GM18511 (cell line): ENCODE data around the gene PAGE2.
"Not testable (repeated sequence)": the region's sequence is repeated elsewhere in the genome, so short reads cannot be mapped to it uniquely, and the experiment has no call there.

Experiments used
- ATAC-seq: cut with Tn5 transposase; IDR thresholded peaks from one replicate; pipeline ENCODE4 v1.9.1; 2021; ENCODE audit warnings: mild to moderate bottlenecking, moderate library complexity; ENCODE audit not compliant: unreplicated experiment

PAGE2 gene

GRCh38 chrX:55088795-55089489 is at the start of gene PAGE2:
Gene PAGE2, plus strand, starts transcription at chrX:55089018. Its CDS starts 1,003 bp downstream, at chrX:55090021.
- no peak for ATAC-seq

DNA sequence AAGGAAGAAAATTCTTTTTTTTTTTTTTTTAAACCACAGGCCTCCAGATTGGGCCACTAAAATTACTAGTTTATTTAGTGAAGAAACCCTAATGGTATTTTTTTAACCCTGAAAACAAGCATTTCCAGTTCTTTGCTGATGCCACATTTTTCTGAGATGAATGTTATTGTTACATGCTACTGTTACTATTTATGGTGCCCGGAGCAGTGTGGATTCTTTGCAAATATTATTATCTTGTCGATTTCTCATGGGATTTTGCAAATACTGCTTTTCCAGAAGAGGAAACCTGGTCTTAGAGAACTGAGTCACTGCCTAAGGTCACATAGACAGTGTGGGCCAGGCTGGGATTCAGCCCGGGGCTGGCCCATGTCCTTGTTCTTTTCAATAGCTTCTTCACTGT is 49.3 kb upstream of the PAGE2 start:
- ATAC-seq: no peak

DNA sequence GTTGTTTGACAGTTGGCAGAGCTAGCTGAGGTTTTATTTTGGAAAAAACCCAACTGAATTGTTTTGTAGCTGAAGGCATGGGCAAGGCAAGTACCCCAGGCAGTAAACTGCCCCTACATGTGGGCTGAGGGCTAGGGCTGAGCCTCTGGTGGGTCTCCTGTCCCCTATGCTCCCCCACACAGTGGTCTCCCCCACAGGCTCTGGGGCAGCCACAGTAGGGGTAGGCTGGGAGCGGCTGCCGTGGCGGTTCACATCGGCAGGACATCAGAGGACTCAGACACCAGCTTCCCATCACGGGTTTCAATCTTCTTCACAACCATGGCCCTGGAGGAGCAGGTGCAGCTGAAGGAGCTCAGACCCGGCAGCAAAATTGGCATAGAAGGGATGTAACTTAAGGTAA is 47.3 kb upstream of the PAGE2 start:
- no peak for ATAC-seq

DNA sequence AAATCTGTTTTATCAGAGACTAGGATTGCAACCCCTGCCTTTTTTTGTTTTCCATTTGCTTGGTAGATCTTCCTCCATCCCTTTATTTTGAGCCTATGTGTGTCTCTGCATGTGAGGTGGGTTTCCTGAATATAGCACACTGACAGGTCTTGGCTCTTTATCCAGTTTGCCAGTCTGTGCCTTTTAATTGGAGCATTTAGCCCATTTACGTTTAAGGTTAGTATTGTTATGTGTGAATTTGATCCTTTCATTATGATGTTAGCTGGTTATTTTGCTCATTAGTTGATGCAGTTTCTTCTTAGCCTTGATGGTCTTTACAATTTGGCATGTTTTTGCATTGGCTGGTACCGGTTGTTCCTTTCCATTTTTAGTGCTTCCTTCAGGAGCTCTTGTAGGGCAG is 38.2 kb upstream of the PAGE2 start:
- not testable (repeated sequence) for ATAC-seq

DNA sequence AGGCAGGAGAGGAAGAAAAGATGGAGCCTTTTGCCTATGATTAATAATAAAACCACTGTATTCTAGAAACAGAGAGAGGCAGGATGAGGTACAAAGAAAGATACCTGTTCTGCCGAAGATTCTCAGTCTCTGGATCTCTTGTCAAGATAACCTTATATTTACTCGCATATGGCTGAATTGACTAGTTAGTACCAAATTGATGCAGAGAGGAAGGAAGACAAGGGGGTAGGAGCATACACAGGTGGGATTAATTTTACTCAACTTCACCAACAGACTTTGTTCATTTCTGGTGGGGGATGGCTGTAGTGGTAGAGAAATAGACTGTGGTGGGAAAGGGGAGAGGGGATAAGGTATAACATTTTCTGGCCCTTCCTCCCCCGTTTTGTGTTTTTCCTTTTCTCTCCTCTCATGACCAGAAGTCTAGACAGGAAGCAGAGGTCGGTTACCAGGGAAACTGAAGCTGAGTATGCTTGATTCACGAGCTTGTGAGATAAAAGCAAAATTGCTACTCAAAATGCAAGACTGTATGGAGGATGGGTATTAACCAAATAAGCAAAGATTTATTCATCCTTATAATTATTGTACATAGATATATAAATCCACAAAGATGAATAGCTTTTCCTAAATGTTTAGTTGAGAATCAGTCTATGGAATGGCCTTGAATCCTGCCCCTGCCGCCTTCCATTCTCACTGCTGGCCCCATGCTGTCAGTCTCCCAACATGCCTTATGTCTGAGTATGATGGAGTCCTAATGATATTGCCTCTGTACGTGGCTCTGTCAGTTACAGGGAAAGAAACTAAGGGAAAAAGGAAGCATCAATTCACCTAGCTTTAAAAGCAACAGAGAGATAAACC is 31.8 kb upstream of the PAGE2 start:
- no peak for ATAC-seq

DNA sequence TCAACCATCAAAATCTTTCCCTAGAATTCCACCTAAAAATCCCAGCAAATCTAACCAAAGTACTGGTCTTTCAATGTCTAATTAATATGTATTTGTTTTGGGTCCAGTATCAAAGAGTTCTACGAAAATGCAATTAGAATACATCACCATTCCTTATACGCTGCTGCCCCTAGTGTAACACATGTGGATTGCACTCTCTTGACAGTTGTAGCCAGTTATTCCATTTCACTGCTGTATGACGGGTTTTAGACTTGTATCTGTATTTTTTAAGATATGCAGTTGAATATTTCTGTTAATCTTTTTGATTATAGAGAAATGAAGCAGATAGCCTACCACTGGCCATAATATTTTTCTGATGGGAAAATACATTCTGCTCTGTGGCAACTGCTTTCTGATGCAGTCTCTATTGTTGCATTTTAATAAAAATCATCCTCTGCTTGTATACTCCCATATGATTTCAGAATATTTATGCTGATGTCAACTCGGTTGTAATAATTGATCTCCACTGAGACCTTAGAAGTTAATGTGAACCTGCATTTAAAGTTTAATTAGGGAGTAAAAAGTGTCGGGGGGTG is 31.1 kb upstream of the PAGE2 start:
- peak; percentile 72 for ATAC-seq

- ATAC-seq: not testable (repeated sequence)
Measured at GRCh38 chrX:55067180-55067579, 21.6 kb upstream of the PAGE2 start.

GRCh38 chrX:55072286-55072685 is 16.5 kb upstream of the PAGE2 start:
- ATAC-seq: no peak

DNA sequence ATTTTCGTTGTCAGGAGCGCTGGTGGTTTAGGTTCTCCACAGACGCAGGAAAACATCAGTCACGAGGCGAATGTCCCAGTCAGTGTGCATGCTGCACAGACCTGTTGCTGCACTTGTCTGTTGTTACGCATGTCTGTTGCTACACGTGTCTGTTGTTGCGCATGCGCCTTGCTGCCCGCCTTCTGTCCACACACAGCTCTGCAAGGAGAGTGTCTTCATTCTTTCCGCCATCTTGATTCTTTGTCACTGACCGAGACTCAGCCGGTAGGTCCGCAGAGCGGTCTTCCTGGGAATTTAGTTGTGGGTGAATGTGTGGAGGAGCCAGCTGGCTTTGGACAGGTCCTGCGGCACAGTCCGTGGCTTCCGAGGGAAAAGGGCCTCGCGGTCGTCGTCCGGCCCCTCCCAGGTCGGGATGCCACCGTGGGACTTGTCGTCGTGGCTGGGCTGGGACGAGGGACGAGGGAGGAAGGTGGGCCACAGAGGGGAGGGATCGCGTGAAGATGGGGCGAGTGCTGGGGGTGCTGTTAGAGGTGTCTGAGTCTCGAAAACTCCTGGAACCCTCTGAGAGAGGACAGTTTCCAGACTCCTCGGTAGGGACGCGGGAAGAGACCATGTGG is 13.9 kb upstream of the PAGE2 start, which contains the start of gene PAGE2B:
PAGE2B (plus strand) TSS at position 180 of the 617 bp plus-strand sequence. CDS start 1,012 bp downstream, outside the sequence.
- ATAC-seq: no peak

- no peak for ATAC-seq
Measured at GRCh38 chrX:55098691-55099090, 9.9 kb downstream of the PAGE2 start.

- ATAC-seq: no peak
Measured at GRCh38 chrX:55099162-55099561, 10.3 kb downstream of the PAGE2 start.

GRCh38 chrX:55102754-55103153 is 13.9 kb downstream of the PAGE2 start:
- no peak for ATAC-seq

DNA sequence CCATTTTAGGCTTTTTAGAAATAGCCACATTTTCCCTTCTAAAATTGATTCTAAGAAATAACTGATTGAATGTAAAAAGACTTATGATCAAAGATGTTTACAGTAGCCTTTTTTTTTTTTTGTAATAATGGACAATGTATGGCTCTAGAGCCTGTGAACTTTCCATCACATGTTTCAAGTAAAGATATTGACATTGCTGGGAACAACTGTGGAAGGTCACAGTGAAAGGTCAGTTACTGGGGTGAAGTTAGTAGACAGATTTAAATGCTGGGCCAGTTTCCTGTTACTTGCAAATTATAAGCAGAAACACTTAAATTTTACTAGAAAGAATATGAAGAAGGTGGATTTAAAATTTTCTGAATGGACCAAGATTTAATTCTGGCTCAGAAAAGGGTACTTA is 18.4 kb downstream of the PAGE2 start:
- no peak for ATAC-seq

GRCh38 chrX:55107911-55108310 is 19.1 kb downstream of the PAGE2 start:
- no peak for ATAC-seq

GRCh38 chrX:55109306-55109705 is 20.5 kb downstream of the PAGE2 start:
- ATAC-seq: no peak

- ATAC-seq: no peak
Measured at GRCh38 chrX:55111578-55112254, 22.9 kb downstream of the PAGE2 start.

DNA sequence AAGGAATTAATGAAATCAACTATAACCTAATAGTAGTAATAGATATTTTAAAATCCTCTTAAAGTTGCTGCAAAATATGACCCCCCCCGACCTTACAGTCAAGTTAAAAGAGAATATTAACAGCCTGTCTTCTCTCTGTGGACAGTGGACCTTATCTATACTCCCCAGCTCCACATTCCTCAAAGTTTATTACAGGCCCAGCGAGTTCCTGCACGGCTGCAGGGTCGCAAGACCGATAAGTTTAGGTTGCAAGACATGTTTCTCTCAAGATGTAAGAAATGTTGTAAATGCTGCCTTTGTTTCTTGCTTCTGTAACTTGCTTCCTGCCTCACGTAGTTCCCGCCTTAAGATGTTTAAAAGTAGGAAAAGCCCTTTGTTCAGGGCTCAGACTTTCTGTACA is 27.8 kb downstream of the PAGE2 start:
- not testable (repeated sequence) for ATAC-seq

- no peak for ATAC-seq
Measured at GRCh38 chrX:55118574-55118973, 29.8 kb downstream of the PAGE2 start.

GRCh38 chrX:55119271-55119670 is 30.5 kb downstream of the PAGE2 start:
- no peak for ATAC-seq

DNA sequence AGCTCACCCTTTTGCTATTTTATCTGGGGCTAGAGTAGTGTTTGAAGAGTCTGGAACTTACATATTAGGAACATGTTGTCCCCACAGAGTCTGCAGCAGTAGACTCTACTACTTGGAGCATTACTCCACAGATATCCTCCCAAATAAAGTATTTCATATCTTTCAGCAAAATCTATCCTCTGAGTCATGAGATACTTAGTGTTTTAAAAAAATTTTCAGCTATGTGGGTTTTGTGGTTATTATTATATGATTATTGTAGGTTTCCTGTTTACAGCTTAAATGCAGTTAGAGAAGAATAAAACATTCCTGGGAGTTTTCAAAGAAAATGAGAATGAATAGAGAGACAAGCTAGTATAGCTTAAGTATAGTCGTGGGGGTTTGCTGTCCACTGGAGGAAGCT is 30.9 kb downstream of the PAGE2 start:
- no peak for ATAC-seq
